ENCODE results near the gene PMM1. TPM values are rescaled to one million over a fixed set of nuclear protein-coding genes. Genes with fewer than 3 reads are reported as not detected.

Gene PMM1
- polyA plus RNA-seq, 1 of the 3 experiments (the other 2 are of a cell fraction): 46.4 TPM

DNA sequence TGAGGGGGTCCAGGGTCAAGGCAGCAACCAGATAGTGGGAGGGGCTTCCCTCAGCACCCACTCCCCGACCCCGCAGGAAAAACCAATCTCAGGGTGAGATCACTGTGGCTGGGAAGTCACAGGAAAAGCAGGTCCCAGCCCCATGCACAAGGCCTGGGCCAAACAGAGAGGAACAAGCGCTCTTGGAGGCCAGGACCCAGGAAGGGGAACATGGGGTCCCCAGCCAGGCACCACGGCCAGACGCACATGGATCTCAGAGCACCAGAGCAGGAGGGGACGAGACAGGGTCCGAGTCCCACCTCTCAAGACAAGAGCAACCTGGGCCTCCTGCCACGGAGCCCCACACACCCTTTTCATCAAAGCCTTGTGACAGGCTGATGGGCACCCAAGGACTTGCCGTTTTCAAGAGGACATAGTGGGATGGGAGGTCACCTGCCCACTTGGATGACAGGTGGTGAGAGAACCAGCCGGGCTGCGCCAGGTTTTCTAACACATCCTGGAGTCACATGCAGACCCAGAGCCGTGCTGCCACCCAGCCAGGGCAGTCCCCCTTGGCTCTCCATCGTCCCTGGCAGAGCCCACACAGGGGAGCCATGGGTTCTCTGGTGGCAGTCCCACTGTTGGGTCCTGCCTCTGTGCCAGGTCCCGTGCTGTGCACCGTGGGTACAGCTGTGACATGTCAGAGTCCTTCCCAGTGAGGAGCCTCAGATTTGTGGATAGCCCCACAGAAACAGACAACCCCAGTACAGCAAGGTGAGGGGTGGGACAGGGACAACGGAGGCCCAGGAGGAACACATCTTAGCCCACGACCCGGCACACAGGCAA, 58.5 kb downstream of the PMM1 start (continued):
- TF ChIP-seq, protein P1, sequence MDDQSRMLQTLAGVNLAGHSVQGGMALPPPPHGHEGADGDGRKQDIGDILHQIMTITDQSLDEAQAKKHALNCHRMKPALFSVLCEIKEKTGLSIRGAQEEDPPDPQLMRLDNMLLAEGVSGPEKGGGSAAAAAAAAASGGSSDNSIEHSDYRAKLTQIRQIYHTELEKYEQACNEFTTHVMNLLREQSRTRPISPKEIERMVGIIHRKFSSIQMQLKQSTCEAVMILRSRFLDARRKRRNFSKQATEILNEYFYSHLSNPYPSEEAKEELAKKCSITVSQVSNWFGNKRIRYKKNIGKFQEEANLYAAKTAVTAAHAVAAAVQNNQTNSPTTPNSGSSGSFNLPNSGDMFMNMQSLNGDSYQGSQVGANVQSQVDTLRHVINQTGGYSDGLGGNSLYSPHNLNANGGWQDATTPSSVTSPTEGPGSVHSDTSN (IDR thresholded peaks at IDR 0.05): no peak
- TF ChIP-seq NFIC (IDR thresholded peaks at IDR 0.05; ENCODE audit: borderline replicate concordance): no peak
- TF ChIP-seq, protein P2, sequence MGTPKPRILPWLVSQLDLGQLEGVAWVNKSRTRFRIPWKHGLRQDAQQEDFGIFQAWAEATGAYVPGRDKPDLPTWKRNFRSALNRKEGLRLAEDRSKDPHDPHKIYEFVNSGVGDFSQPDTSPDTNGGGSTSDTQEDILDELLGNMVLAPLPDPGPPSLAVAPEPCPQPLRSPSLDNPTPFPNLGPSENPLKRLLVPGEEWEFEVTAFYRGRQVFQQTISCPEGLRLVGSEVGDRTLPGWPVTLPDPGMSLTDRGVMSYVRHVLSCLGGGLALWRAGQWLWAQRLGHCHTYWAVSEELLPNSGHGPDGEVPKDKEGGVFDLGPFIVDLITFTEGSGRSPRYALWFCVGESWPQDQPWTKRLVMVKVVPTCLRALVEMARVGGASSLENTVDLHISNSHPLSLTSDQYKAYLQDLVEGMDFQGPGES (IDR thresholded peaks at IDR 0.05; ENCODE audit: low read depth, low read length): no peak

DNA sequence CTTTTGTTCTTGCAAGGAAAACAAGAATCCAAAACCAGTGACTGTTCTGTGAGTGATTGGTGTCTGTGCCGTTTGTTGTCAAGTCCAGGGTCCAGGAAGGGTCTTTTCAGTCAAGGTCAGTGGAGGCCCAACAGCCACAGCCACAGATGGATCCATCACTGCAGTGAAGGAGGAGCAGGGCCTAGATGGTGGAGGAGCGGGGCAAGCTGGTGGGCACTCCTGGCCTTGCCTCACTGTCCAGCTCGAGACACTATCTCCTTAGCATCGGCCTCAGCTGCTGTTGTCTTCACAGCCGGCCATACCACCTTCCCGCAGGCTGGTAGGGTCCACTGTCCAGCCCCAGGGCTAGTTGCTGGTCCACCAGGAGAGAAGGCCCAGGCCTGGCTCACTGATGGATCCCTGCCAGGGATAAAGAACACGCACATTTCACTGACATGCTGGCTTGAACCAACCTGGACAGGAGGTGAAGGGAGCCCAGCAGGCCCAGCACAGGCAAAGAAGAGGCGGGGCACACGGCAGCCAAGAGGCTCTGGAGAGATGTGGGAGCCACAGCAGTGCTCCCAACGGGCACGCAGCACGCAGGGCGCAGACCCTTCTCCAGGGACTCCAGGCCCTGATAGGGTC, 60.6 kb downstream of the PMM1 start:
- Histone ChIP-seq H3F3A (replicated peaks; ENCODE audit: insufficient read depth) (no peaks in the 10 kb centered on the region), H3K4me3 (ENCODE audit: low read depth in 2 of 2, low read length in 1 of 2) (no peak overlapping the region), H3K27me3 (ENCODE audit: insufficient read depth) (no peaks in the 10 kb centered on the region), H4K20me1 (ENCODE audit: insufficient read depth) (no peaks in the 10 kb centered on the region), H3K79me2 (ENCODE audit: insufficient read depth) (no peaks in the 10 kb centered on the region; the same call in 1 of the 2 replicates), H3K4me1 (ENCODE audit: control insufficient read depth in 1 of 2, insufficient read depth in 2 of 2, low read depth in 1 of 2, low read length in 1 of 2) (peaks cover 0 to 2% of the 10 kb centered on the region in 2 experiments; a peak in 1 of 4 replicates), H3K4me2 (no peak overlapping the region), H2AFZ (ENCODE audit: low read depth) (no peak overlapping the region), H3K9ac (no peak overlapping the region), H3K27ac (ENCODE audit: low read depth in 2 of 2, low read length in 1 of 2) (no peak overlapping the region; a peak in 1 of 4 replicates), H3K36me3 (replicated peaks in 1 of 2; ENCODE audit: control insufficient read depth in 1 of 2, insufficient read depth in 2 of 2, low read length in 1 of 2) (peaks cover 0 to 23% of the 10 kb centered on the region in 2 experiments), H3K9me3 (no peaks in the 10 kb centered on the region), H3K9me2 (no peaks in the 10 kb centered on the region)
- WGBS (ENCODE audit: low lambda C conversion rate): 40% methylated on average over 1 of the region's 13 CpGs
- POLR2A ChIA-PET: no interaction called here
- DNase-seq: no peak
- CTCF ChIA-PET: interaction anchor here (1.2 to 2.9 kb wide), 3 partner anchors 11 to 125 kb away, joined by 3 to 22 read pairs (median 5); no protein-coding TSS in a partner anchor
- TF ChIP-seq FOSL2 (IDR thresholded peaks at IDR 0.05; ENCODE audit: borderline replicate concordance, low read depth): no peak

DNA sequence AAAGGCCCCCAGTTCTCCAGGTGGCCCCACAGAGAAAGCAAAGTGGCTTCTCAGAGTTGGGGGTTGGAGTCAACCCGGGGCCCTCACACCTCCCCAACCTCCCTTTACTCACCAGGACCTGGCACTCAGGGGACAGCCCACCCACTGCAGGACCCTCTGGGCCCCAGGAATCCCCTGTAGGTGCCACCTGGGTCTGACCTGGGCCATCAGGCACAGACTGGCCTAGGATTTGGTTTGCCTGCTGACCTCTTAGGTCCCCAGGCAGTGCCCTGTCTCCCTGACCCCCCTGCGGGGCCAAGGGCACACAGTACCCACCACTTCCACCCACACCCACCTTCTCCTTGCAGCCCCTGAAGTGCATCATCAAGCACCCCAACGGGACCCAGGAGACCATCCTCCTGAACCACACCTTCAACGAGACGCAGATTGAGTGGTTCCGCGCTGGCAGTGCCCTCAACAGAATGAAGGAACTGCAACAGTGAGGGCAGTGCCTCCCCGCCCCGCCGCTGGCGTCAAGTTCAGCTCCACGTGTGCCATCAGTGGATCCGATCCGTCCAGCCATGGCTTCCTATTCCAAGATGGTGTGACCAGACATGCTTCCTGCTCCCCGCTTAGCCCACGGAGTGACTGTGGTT, 61.4 kb downstream of the PMM1 start:
- Histone ChIP-seq H3K36me3 (replicated peaks in 1 of 2; ENCODE audit: control insufficient read depth in 1 of 2, insufficient read depth in 2 of 2, low read length in 1 of 2) (peaks cover 0 to 23% of the 10 kb centered on the region in 2 experiments), H3F3A (replicated peaks; ENCODE audit: insufficient read depth) (no peaks in the 10 kb centered on the region)

More for the DNA sequence above, 61.4 kb downstream of the PMM1 start:
- Histone ChIP-seq H3K9ac (no peak overlapping the region), H3K4me3 (ENCODE audit: low read depth in 2 of 2, low read length in 1 of 2) (no peak overlapping the region), H3K79me2 (ENCODE audit: insufficient read depth) (no peaks in the 10 kb centered on the region; the same call in 1 of the 2 replicates), H2AFZ (ENCODE audit: low read depth) (no peak overlapping the region), H3K4me2 (no peak overlapping the region), H4K20me1 (ENCODE audit: insufficient read depth) (no peaks in the 10 kb centered on the region), H3K4me1 (ENCODE audit: control insufficient read depth in 1 of 2, insufficient read depth in 2 of 2, low read depth in 1 of 2, low read length in 1 of 2) (peaks cover 0 to 4% of the 10 kb centered on the region in 2 experiments; a peak in 1 of 4 replicates), H3K27me3 (ENCODE audit: insufficient read depth) (no peaks in the 10 kb centered on the region), H3K9me2 (no peaks in the 10 kb centered on the region), H3K9me3 (no peaks in the 10 kb centered on the region), H3K27ac (ENCODE audit: low read depth in 2 of 2, low read length in 1 of 2) (no peak overlapping the region)
- no peak for DNase-seq
- TF ChIP-seq MXI1 (IDR thresholded peaks at IDR 0.05; ENCODE audit: low read depth, low read length) (no peak), GATA2 (CRISPR knock-in tag; IDR thresholded peaks at IDR 0.05) (no peak), NFIC (IDR thresholded peaks at IDR 0.05; ENCODE audit: borderline replicate concordance) (no peak), POLR2AphosphoS5 (IDR thresholded peaks at IDR 0.05; ENCODE audit: low read depth, low read length) (no peak), TAF1 (IDR thresholded peaks at IDR 0.05; ENCODE audit: borderline replicate concordance, low read depth, low read length) (no peak)
- TF ChIP-seq, protein P3, sequence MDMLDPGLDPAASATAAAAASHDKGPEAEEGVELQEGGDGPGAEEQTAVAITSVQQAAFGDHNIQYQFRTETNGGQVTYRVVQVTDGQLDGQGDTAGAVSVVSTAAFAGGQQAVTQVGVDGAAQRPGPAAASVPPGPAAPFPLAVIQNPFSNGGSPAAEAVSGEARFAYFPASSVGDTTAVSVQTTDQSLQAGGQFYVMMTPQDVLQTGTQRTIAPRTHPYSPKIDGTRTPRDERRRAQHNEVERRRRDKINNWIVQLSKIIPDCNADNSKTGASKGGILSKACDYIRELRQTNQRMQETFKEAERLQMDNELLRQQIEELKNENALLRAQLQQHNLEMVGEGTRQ (IDR thresholded peaks at IDR 0.05; ENCODE audit: borderline replicate concordance, low read depth, low read length): no peak
- ChIA-PET POLR2A (no interaction called here), CTCF (interaction anchor here (1.2 to 2.9 kb wide), 5 partner anchors 11 to 124 kb away, joined by 3 to 22 read pairs (median 5); no protein-coding TSS in a partner anchor)
- WGBS (ENCODE audit: low lambda C conversion rate): 87% methylated on average over 2 of the region's 16 CpGs

All from SK-N-SH (cell line).